ENCODE measurements around the gene GNAZ. TPM values are rescaled to one million over a fixed set of nuclear protein-coding genes. Genes with fewer than 3 reads are reported as not detected.
A peak's percentile ranks its signal among the peaks of the same experiment; 100 is the strongest.

Gene GNAZ
- total RNA-seq, 1 donor from 2014 or later: 4.4 TPM

DNA sequence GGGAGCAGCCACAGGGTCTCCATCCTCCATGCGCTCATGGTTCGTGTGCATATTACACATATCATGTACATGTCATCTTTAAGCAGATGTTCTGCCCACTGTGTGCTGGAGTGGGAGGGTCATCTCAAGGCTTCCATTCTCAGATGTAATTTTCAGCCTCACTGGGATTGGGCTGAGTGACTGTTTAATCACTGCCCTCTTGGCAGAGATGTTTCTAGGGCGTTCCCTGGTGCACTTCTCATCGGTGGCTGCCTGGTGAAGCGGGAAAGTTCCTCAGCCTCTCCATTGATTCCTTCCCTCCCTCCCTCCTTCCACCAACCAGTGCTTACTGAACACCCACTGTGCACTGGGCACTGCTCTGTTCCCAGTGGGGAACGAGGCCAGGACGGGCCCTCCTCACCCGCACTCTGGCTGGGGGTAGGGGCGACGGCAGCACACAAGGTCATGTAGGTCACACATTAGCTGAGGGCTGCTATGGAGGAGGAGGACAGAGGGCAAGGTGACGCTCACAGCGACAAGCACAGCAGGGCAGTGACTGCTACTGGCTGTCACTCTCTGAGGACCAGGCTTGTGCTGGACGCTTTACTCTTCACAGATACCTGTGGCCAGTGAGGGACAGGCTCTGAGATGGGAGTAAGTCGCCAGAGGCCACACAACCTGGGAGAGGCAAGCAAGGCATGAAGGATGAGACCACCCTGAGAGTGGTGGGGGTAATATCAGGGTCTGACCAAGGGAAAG lies 22.9 kb downstream of the GNAZ start:
- no peak for DNase-seq

- DNase-seq: no peak
Observed at GRCh38 chr22:23094260-23094659, 23.9 kb downstream of the GNAZ start.

- DNase-seq: no peak
Observed at GRCh38 chr22:23094695-23095681, 24.7 kb downstream of the GNAZ start.

DNA sequence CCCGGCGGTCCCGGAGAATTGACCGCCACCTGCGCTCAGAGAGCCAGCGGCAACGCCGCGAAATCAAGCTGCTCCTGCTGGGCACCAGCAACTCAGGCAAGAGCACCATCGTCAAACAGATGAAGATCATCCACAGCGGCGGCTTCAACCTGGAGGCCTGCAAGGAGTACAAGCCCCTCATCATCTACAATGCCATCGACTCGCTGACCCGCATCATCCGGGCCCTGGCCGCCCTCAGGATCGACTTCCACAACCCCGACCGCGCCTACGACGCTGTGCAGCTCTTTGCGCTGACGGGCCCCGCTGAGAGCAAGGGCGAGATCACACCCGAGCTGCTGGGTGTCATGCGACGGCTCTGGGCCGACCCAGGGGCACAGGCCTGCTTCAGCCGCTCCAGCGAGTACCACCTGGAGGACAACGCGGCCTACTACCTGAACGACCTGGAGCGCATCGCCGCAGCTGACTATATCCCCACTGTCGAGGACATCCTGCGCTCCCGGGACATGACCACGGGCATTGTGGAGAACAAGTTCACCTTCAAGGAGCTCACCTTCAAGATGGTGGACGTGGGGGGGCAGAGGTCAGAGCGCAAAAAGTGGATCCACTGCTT lies 25.5 kb downstream of the GNAZ start:
- DNase-seq: no peak

DNA sequence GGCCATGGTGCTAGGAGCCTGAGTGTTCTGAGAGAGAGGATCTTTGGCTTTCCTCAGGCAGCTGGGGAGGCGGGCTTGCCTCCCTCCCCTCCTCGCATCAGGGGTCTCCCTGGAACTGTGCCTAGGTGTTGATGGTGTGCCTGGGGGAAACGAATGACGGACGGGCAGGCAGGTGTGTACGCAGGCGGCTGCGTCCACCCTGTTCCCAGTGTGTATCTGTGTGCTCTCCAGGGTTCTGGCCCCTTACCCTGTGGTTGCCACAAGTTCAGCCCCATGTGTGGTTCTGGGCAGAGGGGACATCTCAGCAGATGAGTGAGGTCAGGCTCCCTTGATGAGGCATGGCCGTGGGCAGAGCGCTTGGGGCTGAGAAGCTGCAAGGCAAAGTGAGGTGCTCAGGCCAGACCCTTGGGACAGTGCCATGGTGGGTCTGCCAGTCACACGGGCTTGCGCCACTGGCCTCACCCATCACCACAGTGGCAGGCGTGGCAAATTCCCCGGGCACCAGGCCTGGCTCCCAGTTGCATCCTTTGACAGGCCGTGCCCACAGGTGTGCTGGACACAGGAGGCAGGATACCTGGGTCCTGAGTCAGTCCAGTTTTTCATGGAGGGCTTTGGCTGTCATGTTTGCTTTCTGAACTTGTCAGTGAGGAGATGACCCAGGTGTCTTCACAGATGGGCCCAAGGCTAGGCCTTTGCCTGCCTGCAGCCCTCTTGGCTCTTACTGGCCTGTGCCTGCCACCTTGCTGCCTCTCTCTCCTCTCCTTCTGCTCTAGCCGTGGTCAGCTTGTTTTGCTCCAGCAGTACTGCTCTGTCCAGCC lies 27.3 kb downstream of the GNAZ start:
- DNase-seq: no peak

DNA sequence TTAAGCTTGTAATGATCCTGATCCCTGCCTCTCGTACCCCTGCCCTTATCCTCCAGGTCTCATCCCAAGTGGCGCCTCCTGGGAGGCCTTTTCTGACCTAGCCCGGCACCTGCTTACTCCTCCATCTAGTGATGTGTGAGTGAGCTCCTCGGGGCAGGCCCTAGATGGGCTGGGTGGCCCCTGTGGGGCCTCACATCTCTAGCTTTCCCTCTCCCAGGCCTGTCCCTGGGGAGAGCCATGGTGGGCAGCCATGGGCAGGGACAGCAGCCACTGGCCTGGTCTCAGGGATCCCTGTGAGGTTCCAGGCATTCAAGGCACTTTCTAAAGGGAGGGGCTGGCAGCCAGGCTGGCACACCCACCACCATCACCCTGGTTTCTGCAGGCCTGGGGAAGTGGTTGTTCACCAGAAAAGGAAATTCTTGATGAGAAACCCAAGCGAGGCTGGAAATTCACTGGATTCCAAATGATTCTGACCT lies 27.9 kb downstream of the GNAZ start:
- no peak for DNase-seq

DNA sequence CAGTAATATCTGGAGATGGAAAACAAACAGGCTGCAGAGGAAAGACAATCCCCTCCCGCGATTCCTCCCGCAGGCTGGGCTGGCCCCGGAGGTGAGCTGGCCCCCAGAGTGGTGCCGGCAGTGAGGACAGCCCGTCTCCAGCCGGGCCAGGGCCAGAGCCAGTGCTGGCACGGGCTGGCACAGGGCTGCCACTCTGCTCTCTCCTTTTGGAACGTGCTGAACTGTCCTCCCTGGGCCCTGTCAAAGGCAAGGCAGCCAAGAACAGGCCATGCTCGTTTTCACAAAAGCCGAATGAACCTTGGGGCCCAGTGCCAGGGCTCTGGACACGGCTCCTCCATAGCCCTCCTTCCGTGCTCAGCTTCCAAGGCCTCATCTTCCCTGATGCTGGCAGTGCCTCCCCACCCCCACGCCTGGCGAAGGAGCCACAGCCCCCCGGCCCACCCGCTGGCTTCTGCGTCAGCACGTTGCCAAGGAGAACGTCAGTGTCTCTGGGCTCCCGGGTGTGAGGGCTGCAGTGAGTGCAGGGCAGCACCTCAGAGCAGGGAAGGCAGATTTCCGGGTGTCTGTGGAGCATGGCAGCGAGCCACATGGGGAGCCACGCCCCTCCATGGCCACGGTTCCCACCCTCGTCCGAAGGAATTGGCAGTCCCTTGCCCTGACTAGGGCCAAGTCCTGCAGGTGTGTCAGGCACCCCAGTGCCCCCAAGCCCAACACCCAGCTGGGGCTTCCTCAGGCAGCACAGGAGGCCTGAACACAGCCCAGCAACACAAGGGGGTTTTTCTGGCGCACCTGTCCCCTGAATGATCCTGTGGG lies 28.6 kb downstream of the GNAZ start:
- DNase-seq: peak; percentile 61

DNA sequence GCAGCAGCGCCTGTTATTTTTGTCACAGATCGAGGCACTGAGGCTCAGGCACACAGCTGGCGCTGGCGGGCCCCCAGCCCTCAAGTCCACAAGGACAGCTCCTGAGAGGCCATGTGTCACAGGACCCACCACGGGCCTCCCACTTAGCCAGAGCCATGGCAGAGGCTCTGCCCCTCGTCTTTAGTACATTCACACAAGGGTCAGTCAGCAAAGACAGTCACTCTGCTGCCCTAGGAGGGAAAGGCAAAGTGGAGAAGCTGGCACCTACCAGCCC lies 29.1 kb downstream of the GNAZ start:
- DNase-seq: peak; percentile 54

- no peak for DNase-seq
Observed at GRCh38 chr22:23100124-23100801, 29.9 kb downstream of the GNAZ start.

- no peak for DNase-seq
Observed at GRCh38 chr22:23101524-23101923, 31.2 kb downstream of the GNAZ start.

DNA sequence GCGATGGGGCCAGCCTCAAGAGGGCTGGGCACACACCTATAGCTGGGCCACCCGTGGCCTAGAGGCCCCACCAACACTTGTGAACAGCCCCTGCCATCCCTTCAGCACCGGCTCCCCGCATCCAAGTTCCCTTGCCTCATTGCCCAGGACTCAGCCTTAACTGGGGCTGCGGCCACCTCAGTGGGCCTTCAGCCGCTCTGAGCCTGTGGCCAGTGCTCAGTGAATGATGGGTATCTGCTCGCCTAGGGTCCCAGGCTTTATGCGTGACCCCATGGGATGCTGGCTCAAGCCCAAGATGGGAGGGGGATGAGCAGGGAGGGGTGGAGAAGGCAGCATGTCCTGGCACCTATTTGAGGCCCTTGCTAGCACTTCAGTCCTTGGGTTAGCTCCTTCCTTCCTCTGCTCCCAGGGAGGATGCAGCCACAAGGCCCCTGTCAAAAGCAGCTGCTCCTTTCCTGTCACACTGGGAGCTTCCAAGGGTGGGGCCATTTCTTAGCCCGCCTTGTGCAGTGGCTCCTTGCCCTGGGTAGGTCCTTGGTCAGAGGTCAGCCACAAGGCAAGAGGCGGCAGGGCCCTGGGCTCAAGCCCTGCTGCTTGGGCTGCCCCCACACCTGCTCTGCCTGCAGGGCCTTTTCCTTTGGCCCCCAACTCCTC lies 31.8 kb downstream of the GNAZ start:
- DNase-seq: peak; percentile 34

DNA sequence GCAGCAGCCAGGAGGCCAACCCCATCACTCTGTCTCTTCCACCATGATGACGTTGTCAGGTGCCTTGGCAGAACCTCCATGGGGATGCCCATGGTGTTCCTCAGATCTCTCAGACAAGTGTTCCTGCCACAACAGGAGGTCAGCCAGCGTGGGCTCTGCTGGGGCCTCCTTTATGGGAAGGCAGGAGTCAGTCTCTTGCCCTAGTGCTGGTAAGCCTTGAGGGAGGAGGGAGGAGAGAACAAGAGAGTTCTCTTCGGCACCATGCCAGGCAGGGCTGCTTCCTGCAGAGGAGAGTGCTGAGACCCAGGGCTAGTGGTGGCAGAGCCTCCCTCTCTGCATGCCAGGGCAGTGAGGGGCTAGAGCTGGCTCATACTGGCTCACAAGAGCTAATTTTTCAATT lies 32.5 kb downstream of the GNAZ start:
- no peak for DNase-seq

- no peak for DNase-seq
Observed at GRCh38 chr22:23103199-23103954, 33.1 kb downstream of the GNAZ start.

GRCh38 chr22:23104187-23104971 lies 34.1 kb downstream of the GNAZ start:
- DNase-seq: no peak

GRCh38 chr22:23105304-23105703 lies 35.0 kb downstream of the GNAZ start:
- no peak for DNase-seq

- no peak for DNase-seq
Observed at GRCh38 chr22:23105919-23106318, 35.6 kb downstream of the GNAZ start.

DNA sequence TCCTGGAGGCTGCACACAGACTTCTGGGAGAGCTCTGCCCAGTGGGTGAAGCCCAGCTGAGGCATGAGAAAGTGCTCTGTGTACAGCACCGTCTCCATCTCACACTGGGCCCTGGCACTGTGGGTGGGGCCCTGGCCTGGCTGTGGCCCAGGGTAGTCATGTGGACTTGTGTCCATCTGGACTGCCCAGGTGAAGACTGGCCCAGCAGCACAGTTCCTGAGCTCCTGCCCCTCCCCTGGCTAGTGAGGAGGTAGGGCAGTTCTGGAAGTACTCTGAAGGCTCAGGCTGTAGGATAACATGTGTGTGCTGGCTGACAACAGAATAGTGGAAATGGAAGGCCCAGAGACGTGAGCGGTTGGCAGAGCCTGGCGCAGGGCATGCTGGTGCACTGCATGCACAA lies 36.0 kb downstream of the GNAZ start:
- no peak for DNase-seq

GRCh38 chr22:23106906-23107367 lies 36.6 kb downstream of the GNAZ start:
- peak; percentile 93 for DNase-seq

Measured in tongue (tissue), 2 donors.